Urothelium cell line (cell line): ENCODE results near the gene NRBP1.
A peak's percentile ranks its signal among the peaks of the same experiment; 100 is the strongest.

Experiments
- DNase-seq: peaks from one replicate; pipeline ENCODE4 v3.0.0; 2011; ENCODE audit warnings: low spot score, mixed read lengths
- FAIRE-seq: peaks from 2 replicates; lab custom pipeline; 2011; peaks lifted over from hg19 to GRCh38; lab: Jason Lieb, UNC

Gene NRBP1

GRCh38 chr2:27489498-27490397 lies 61.3 kb downstream of the NRBP1 start, which contains the start of gene IFT172:
Gene IFT172 (minus strand): TSS chr2:27489743. CDS start chr2:27489653, 90 bp downstream.
- peak; percentile 56 for FAIRE-seq

More at GRCh38 chr2:27489498-27490397, 61.3 kb downstream of the NRBP1 start, which contains the start of gene IFT172:
- peak; percentile 81 for DNase-seq
